Epithelial cell of esophagus (primary cell): ENCODE measurements around the gene AUH.

Experiments used
- DNase-seq: peaks from one replicate; pipeline ENCODE4 v3.0.0; 2010; ENCODE audit warnings: low read depth
- H3K4me3 ChIP-seq: 2 replicates; pipeline ENCODE4 v1.5.1; 2011; ENCODE audit warnings: mild to moderate bottlenecking, low read length, control low read depth
- CTCF ChIP-seq: IDR thresholded peaks from 2 replicates; pipeline ENCODE4 v1.5.1; 2011; ENCODE audit warnings: low read depth, mild to moderate bottlenecking, low read length, control low read depth, inconsistent platforms; ENCODE audit not compliant: insufficient read depth; ENCODE audit errors: missing control alignments

The AUH gene

GRCh38 chr9:91403665-91404543 is 42.2 kb upstream of the AUH start:
- no peak overlapping the region for H3K4me3 ChIP-seq
- no peak for DNase-seq
- no peak for TF ChIP-seq CTCF

DNA sequence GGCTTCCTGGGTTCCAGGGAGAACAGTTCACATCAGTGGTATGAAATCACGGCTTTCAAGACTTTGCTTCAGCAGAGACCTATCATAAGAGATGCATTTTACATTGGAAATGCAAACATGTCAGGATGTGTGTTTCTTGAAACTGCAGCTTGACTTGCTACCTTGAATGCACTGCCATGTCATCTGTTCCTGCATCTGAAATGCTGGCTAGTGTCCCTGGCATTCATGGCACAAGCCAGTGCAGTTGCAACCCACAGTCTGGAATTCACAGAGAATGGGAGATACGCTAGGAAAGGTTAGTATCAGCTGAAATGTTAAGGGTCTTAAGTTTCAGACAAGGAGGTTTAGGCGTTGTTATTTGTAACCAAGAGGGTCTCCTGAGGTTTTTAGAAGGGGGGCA is 37.2 kb upstream of the AUH start:
- no peak overlapping the region for H3K4me3 ChIP-seq
- TF ChIP-seq CTCF, result no peak
- no peak for DNase-seq

DNA sequence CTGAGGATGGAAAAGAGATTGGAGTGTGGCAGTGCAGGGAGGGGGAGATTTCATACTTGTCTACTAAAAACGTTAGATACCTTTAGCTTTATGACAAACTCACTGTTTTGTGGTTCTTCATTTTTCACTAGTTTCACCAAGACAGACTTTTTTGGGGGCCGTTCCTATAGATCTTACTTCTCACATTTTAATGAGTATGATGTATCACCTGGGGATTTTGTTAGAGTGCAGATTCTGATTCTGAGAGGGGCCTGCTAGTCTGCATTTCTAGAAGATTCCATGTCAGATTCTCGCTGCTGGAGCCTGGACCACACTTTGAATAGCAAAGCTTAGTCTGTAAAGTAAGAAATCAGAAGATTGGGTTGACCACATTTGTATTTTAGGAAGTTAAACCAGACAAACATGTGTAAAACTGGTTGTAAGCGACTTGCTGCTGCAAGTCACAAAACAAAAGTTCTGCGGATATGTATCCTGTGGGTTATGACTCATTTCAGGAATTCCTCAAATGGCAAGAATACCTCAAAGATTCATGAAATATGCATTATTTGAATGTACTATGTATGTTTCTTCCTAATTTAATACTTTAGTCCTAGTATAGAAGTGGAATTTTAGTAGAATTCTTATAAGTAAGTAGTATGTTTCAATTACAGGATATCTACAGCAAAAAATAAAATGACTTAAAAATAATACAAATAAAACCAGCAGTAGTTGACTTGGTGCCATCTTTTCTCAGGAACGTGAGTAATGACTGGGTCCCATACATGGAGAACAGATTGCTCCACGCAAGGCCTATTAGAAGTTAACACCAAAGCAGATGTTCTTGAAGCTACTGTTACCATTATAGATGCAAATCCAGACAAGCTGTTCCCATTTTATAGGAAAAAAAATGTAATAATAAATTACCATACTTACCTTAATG is 34.1 kb upstream of the AUH start:
- TF ChIP-seq CTCF, result no peak
- peak; percentile 84 for DNase-seq
- H3K4me3 ChIP-seq, result no peak overlapping the region

DNA sequence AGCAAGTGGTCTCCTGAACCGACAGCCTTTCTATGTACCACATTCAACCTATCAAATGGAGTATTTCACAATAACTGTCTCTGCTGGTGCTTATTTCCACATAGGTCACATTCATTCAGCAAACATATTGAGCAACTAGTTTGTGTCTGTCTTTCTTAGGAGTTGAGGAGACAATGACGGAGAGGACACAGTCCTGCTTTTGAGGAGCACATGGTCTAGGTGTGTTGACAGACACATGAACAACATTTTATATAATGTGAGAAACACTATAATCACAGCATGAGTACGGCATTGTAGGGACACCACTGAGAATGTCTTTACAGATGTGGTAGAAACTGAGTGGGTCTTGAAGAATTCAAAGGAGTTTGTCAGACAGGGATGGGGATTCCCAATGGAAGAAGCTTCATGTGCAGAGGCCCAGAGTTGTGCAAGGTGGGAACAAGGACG is 33.4 kb upstream of the AUH start:
- TF ChIP-seq CTCF, result no peak
- no peak overlapping the region for H3K4me3 ChIP-seq
- DNase-seq, result peak; percentile 90

DNA sequence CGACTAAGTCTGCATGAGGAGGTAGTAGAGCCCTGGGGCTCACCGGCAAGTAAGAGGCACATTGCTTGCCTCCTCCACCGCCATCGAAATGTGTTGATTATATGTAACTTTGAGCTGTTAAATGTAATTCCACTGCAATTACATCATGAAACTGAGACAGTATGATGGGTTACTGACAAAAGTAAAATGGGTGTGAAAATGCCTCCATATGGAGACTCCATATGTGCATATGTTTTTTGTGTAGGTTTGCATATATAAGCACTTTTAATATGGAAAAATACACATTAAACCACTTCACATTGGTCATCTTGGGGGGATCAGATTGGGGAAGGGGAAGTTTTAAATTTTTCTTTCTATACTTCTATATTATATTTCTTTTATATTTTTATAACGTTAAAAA is 32.1 kb upstream of the AUH start:
- TF ChIP-seq CTCF, result no peak
- H3K4me3 ChIP-seq, result no peak overlapping the region
- DNase-seq, result no peak

DNA sequence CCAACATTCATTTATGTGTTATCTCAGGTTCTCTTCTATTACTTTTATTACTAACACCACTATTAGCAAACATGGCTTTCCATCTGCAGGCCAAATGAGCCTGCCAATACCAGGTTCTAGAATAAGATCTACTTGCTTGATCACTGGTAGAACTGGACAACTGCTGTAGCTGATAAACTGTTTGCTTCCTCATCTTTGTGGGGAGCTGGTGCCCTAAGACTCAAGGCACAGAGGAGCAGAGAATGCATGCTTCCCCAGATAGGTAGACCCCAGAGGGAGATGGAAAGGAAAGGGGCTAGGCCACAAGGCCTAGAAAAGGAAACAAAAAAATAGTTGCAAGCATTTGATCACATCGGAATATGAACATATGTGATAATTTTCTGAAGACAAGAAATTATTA is 30.7 kb upstream of the AUH start:
- TF ChIP-seq CTCF, result no peak
- DNase-seq, result no peak
- H3K4me3 ChIP-seq, result no peak overlapping the region

- H3K4me3 ChIP-seq, result no peak overlapping the region
- DNase-seq, result no peak
- TF ChIP-seq CTCF, result no peak
Observed at GRCh38 chr9:91391818-91392217, 30.1 kb upstream of the AUH start.
